HG03097 (cell line): ENCODE data around the gene TCERG1L.
"Not testable (repeated sequence)": the region's sequence is repeated elsewhere in the genome, so short reads cannot be mapped to it uniquely, and the experiment has no call there.

Source experiments
- ATAC-seq: cut with Tn5 transposase; IDR thresholded peaks from one replicate; pipeline ENCODE4 v1.9.1; 2021; ENCODE audit not compliant: unreplicated experiment, low FRiP score

Gene TCERG1L

GRCh38 chr10:131080571-131080970 is 230.9 kb downstream of the TCERG1L start:
- no peak for ATAC-seq

DNA sequence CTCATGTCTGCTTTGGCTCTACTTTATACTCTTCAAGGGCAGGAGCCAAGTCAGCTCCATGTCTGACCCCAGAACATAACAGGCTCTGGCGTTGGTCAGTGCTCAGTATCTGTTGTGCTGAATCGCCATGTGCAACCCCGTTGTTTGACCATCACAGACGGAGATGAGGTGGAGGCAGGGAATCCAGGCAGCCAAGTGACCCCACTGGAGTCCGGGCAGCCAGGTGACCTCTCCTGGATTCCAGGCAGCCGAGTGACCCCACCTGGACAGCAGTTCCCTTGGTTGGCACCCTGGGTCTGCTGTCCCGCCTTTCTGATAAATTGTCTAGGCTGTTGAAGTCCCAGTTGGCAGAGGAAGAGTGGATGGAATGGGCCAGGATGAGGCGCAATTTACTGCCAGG is 232.2 kb downstream of the TCERG1L start:
- ATAC-seq, result no peak

DNA sequence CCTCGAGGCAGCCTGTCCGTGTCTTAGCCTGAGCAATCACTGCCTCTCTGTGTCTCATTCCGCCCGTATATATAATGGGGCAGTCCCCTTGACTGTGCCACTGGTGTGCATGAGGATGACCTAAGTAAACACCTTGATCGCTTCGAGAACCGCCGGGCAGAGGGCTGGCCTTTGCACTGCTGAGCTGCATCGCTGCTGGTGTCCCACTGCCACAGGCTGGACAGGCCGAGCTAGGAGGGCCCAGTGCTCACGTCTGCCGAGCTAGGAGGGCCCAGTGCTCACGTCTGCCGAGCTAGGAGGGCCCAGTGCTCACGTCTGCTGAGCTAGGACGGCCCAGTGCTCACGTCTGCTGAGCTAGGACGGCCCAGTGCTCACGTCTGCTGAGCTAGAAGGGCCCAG is 232.6 kb downstream of the TCERG1L start:
- not testable (repeated sequence) for ATAC-seq

DNA sequence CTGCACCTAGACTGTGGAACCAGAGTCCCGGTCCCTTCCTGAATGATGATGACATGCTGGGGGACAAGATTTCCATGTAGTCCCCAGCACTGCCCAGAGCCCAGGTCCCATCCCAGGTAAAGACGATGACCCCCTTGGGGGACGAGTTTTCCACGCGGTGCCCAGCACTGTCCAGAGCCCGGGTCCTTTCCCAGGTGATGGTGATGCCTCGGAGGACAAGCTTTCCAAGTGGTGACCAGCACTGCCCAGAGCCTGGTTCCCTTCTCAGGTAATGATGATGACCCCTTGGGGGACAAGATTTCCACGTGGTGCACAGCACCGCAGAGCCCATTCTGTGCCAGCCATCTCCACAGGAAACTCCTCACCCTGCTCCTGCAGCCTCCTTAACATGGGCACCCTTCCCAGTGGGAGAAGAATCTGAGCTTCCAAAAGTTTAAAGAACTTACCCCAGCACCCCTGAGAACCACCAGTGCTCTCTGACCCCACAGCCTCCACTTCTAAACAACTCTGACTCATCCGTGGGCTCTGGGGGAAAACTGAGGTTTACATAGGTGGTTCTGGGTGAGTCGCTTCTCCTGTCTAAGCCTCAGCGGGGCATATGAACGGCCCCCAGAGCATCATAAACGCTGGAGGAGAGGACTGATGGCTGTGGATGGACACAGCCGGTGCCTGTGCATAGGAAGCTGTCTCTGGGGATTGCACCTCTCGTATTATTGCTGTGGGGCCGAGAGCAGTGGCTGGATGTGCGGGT is 233.2 kb downstream of the TCERG1L start:
- no peak for ATAC-seq

- no peak for ATAC-seq
Observed at GRCh38 chr10:131077724-131078123, 233.8 kb downstream of the TCERG1L start.

DNA sequence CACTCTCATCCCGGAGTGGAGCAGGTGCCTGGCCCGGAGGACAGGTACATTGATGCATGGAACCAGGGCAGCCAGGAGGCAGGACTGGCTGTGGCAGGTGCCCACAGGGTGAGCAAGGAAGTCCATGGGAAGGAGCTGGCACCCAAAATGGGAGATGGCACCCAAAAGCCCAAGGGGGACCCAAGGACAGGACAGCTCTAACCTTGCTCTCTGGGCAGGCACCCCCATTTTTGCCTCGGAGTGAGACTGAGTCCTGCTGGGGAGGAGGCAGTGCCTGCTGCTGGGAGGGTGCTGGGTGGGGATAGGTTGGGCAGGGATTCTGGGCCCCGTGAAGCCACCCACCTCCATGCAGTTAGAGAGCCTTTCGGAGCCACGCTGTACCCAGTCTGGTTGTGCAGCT is 234.5 kb downstream of the TCERG1L start:
- ATAC-seq, result no peak

DNA sequence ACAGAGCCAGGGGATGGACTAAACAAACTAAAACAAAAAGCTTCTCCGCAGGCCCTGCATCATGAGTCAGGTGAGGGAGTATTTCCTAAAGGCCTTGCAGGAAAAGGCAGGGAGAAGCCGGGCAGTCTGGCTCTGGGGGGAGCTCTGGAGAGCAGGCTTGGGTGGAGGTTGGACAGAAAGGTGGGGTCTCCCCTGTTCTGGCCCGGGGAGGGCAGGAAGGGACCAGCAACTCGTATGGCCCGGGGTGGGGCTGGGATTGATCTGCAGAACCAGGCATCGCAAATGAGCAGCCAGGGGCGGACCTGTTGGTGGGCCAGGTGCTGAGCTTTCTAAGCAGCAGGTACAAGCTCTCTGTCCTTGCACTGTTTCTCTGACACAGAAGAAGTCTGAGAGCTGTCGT is 235.2 kb downstream of the TCERG1L start:
- no peak for ATAC-seq

GRCh38 chr10:131075218-131075770 is 236.2 kb downstream of the TCERG1L start:
- no peak for ATAC-seq

DNA sequence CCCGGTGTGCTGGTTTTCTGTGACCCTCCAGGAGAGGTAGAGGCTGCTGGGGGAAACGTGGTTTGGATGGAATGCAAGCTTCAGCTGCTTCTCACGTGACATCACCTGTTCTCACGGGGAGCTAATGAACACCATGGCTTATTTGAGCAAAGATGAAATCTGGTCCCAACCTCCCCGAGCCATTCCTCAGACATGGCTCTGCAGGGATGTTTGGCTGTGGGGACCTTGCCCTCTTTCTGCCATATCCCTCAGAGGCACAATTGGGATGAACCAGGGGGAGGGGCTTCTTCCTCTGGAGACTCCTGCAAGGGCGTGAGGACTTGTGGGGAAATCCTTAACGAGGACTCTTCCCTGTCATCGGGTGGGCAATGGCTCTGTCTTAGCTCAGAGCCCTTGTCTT is 236.8 kb downstream of the TCERG1L start:
- no peak for ATAC-seq

GRCh38 chr10:131073469-131074035 is 238.0 kb downstream of the TCERG1L start:
- ATAC-seq, result no peak

DNA sequence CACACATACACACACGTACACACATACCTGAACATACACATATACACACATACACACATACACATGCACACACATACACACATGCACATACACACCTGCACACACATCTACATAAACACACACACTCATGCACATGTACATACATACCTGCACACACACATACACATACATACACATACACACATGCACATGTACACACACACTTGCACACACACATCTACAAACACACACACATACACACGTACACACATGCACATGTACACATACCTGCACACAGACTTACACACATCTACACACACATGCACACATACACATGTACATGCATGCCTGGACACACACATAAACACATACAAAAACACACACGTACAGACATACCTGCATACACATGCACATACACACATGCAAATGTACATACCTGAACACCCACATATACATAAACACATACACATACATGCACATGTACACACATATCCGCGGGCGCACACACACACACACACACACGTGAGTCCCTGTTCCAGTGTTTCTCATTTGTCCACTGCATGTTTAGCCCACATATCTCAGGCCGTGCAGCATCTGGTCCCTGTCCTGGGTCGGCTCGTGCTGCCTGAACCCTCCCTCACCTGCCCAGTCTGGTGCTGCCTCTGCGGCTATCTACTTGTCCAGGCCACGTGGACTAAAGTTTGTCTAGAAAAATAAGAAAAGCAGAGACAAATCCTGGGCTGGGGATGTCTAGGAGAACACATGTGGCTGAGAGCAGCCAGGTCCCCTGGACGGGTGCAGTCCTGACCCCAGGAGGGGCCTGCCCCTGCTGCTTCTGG is 238.7 kb downstream of the TCERG1L start:
- no peak for ATAC-seq

DNA sequence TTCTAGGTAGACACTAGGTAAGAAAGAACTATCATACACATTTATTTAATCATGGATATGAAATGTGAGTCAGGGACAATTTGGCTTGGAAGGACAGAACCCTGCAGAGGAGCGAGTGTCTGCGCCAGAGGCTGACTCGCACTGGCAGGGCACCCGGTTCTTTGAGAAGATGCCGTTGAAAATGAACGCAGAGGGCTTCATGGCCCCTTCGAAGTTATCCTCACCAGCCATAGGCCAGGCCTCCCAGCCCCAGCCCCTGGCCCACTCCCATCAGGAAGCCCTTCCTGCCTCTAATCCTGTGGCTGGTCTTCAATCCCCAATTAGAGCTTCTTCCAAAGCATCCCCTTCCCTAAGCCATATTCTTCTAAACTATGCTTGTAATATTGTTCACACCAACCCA is 239.8 kb downstream of the TCERG1L start:
- ATAC-seq, result no peak

DNA sequence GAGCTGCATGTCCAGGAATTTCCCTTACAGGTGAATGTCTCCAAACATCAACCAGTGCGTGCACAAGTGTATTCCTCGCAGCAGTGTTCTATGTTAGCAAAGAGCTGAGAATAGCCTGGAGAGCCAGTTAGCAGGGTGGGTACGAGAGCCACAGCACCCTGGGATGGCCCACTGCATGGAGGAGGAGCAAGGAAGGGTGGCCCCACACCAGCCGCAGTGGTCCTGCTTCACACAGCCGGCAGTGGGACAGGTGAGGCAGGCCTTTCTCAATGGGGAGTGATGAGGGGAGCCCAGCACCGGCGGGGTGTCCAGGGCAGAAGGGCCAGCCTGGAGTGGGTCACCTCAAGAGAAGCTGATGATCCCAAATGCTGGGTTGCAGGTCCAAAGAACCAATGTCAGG is 240.7 kb downstream of the TCERG1L start:
- no peak for ATAC-seq

GRCh38 chr10:131068760-131069159 is 242.8 kb downstream of the TCERG1L start:
- no peak for ATAC-seq

DNA sequence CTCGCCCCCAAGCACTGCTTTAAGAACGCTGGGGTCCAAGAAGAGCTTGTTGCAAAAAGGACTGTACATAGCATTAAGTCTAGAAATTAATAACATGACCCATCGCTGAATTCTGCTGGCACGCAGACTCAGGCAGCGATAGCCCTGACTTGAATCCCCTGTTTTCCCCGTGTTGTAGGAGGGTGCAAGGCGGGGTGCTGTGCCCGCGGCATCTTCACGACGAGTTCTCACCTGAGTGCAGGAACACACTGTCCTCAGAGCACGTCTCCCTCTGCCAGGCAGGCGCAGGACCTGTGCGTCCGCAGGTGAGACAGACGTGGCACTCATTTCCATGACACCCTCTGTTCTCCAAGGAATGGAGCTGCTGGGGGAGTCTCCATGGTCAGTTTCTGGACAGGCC is 243.2 kb downstream of the TCERG1L start:
- no peak for ATAC-seq

- ATAC-seq, result no peak
Observed at GRCh38 chr10:131067690-131068089, 243.8 kb downstream of the TCERG1L start.

GRCh38 chr10:131065673-131066305 is 245.7 kb downstream of the TCERG1L start:
- no peak for ATAC-seq

DNA sequence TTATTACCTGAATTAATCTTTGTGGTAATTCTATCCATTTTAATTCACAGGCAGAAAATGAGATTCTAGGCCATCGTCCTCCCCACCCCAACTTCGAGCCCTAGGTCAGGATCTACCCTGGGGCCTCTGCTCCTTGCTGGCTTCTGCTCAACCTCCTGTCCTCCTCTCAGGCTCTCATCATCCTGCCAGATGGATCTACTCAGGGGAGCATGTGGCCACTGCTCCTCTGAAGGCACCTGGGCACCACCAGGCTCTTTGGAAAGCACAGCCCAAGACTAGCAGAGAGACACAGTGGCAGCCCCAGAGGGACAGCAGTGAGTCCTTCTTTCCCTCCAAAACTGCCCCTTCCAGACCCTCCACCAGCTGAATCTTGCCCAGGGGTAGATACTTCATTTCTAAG is 248.2 kb downstream of the TCERG1L start:
- no peak for ATAC-seq

GRCh38 chr10:131062621-131063260 is 248.8 kb downstream of the TCERG1L start:
- ATAC-seq, result no peak

GRCh38 chr10:131061216-131061615 is 250.3 kb downstream of the TCERG1L start:
- ATAC-seq, result no peak
